HepG2 (cell line): ENCODE results near the gene UGCG. TPM values are rescaled to one million over a fixed set of nuclear protein-coding genes. Genes with fewer than 3 reads are reported as not detected.

Experiments
- ATAC-seq: fragments of 200-7000 bp; cut with Tn5 transposase; 3 replicates; pipeline ENCODE4 v1.9.1; 2020; ENCODE audit warnings: mild to moderate bottlenecking, moderate library complexity
- Bru-seq: library from RNA; stranded (reverse); fragments of 400-500 nt; gene quantifications from one replicate; lab custom pipeline; 2021; lab: Mats Ljungman, UMichigan
- BruChase-seq, 2 experiments: library from RNA; stranded (reverse); fragments of 400-500 nt; gene quantifications; one replicate each; lab custom pipeline; 2021; lab: Mats Ljungman, UMichigan
- BruUV-seq: library from RNA; stranded (reverse); fragments of 400-500 nt; replicated peaks from 2 replicates; lab custom pipeline; 2021; lab: Mats Ljungman, UMichigan
- CTCF ChIA-PET: fragments of 300-600 bp; formaldehyde crosslinking; extraction: SDS; loops from one replicate; lab custom pipeline; 2021; ENCODE audit warnings: low total read pairs, inconsistent platforms, low intra/inter-chr PET ratio; lab: Yijun Ruan, JAX
- POLR2A ChIA-PET: fragments of 350-600 bp; sonication (Branson Sonifier 250); formaldehyde crosslinking; loops from one replicate; lab custom pipeline; 2020; ENCODE audit warnings: antibody characterized with exemption, inconsistent platforms; lab: Yijun Ruan, JAX
- DNase-seq: peaks from one replicate; pipeline ENCODE4 v3.0.0-alpha.2; 2015; ENCODE audit warnings: low spot score
- FAIRE-seq: peaks from 3 replicates; lab custom pipeline; 2011; peaks lifted over from hg19 to GRCh38; lab: Jason Lieb, UNC
- H2AFZ ChIP-seq: one replicate; pipeline ENCODE4 v1.6.1; 2011; ENCODE audit warnings: low read length, inconsistent platforms
- H3K27ac ChIP-seq: fragments of 300-600 bp; 3 replicates; pipeline ENCODE4 v1.8.0; 2011; ENCODE audit warnings: mixed run types, mild to moderate bottlenecking, mixed read lengths, low read length, inconsistent platforms; ENCODE audit not compliant: insufficient read depth; ENCODE audit errors: extremely low read length
- H3K27me3 ChIP-seq, 2 experiments: fragments of 200-600 bp in 1 of 2; 2 replicates in 1 of 2; 3 replicates in 1 of 2; pipeline versions ENCODE4 v1.6.0 to v1.8.0; 2011; ENCODE audit warnings: low read length in 2 of 2, mild to moderate bottlenecking in 2 of 2, moderate library complexity in 2 of 2, inconsistent platforms in 1 of 2; ENCODE audit not compliant: insufficient read depth in 2 of 2, control insufficient read depth in 1 of 2
- H3K36me3 ChIP-seq, 2 experiments: fragments of 200-600 bp in 1 of 2; replicated peaks in 1 of 2; 2 replicates in 1 of 2; 3 replicates in 1 of 2; pipeline versions ENCODE4 v1.5.1 to v1.8.0; 2011; ENCODE audit warnings: low read length in 2 of 2, inconsistent platforms in 1 of 2; ENCODE audit not compliant: insufficient read depth in 2 of 2, control insufficient read depth in 1 of 2
- H3K4me1 ChIP-seq: 2 replicates; pipeline ENCODE4 v1.5.1; 2012; ENCODE audit warnings: low read length, inconsistent platforms; ENCODE audit not compliant: insufficient read depth
- H3K4me2 ChIP-seq: 2 replicates; pipeline ENCODE4 v1.6.0; 2011; ENCODE audit warnings: low read depth, low read length, inconsistent platforms
- H3K4me3 ChIP-seq, 3 experiments: fragments of 200-600 bp in 1 of 3; sonication (generic), shearing (Covaris generic) in 1 of 3; replicated peaks in 1 of 3; 2 replicates each; pipeline ENCODE4 v1.5.1; 2011 to 2016; ENCODE audit warnings: low read length in 3 of 3, inconsistent platforms in 2 of 3, low read depth in 2 of 3, mild to moderate bottlenecking in 2 of 3, control low read depth in 1 of 3, mixed read lengths in 1 of 3; ENCODE audit not compliant: insufficient read depth in 1 of 3
- H3K79me2 ChIP-seq: one replicate; pipeline ENCODE4 v1.6.1; 2011; ENCODE audit warnings: low read length, inconsistent platforms; ENCODE audit not compliant: insufficient read depth
- H3K9ac ChIP-seq: 2 replicates; pipeline ENCODE4 v1.6.0; 2011; ENCODE audit warnings: mild to moderate bottlenecking, low read depth, low read length, inconsistent platforms; ENCODE audit not compliant: insufficient read depth
- H3K9me3 ChIP-seq: 2 replicates; pipeline ENCODE4 v1.5.1; 2012; ENCODE audit warnings: mild to moderate bottlenecking, low read length
- H4K20me1 ChIP-seq: 2 replicates; pipeline ENCODE4 v1.6.0; 2011; ENCODE audit warnings: inconsistent platforms, mild to moderate bottlenecking, low read length, moderate library complexity; ENCODE audit not compliant: insufficient read depth
- CEBPB ChIP-seq: IDR thresholded peaks from 2 replicates; pipeline ENCODE4 v1.6.1; 2011; ENCODE audit warnings: low read depth, low read length, improper control_type of control experiment, borderline replicate concordance
- HES4 ChIP-seq: sonication (generic); formaldehyde crosslinking; IDR thresholded peaks from 2 replicates; pipeline ENCODE4 v1.9.0; 2021; ENCODE audit warnings: mild to moderate bottlenecking, missing genetic modification reagents, borderline replicate concordance
- HOXA7 ChIP-seq: sonication (generic); formaldehyde crosslinking; IDR thresholded peaks from 2 replicates; pipeline ENCODE4 v1.8.1; 2022; ENCODE audit warnings: mild to moderate bottlenecking, missing genetic modification reagents, moderate library complexity
- JUNB ChIP-seq: sonication (generic); formaldehyde crosslinking; IDR thresholded peaks from 2 replicates; pipeline ENCODE4 v1.8.0; 2022; ENCODE audit warnings: missing genetic modification reagents, mild to moderate bottlenecking, borderline replicate concordance
- KLF6 ChIP-seq: IDR thresholded peaks from 2 replicates; pipeline ENCODE4 v1.8.0; 2016; ENCODE audit warnings: missing biosample characterization, missing genetic modification reagents
- LCORL ChIP-seq, 2 experiments: fragments of 450-650 bp in 1 of 2; sonication (generic) in 1 of 2; formaldehyde crosslinking in 1 of 2; IDR thresholded peaks; 2 replicates each; pipeline versions ENCODE4 v1.5.0 to v1.6.1; 2017 to 2020; ENCODE audit warnings: antibody characterized with exemption in 1 of 2, missing genetic modification reagents in 1 of 2
- NCOA1 ChIP-seq: sonication (generic); formaldehyde crosslinking; IDR thresholded peaks from 2 replicates; pipeline ENCODE4 v1.9.0; 2021; ENCODE audit warnings: missing genetic modification reagents
- PHF8 ChIP-seq: sonication (generic); formaldehyde crosslinking; IDR thresholded peaks from 2 replicates; pipeline ENCODE4 v1.5.0; 2020; ENCODE audit warnings: missing genetic modification reagents
- TBX3 ChIP-seq: fragments of 450-650 bp; IDR thresholded peaks from 2 replicates; pipeline ENCODE4 v1.6.1; 2017; ENCODE audit warnings: antibody characterized with exemption, mild to moderate bottlenecking, inconsistent platforms, borderline replicate concordance
- YEATS4 ChIP-seq: sonication (generic); formaldehyde crosslinking; IDR thresholded peaks from 2 replicates; pipeline ENCODE4 v1.4.0; 2020; ENCODE audit warnings: missing genetic modification reagents, borderline replicate concordance
- ZFP36L2 ChIP-seq: sonication (generic); formaldehyde crosslinking; IDR thresholded peaks from 2 replicates; pipeline ENCODE4 v1.4.0; 2020; ENCODE audit warnings: missing genetic modification reagents
- ZNF205 ChIP-seq: IDR thresholded peaks from 2 replicates; pipeline ENCODE4 v1.6.1; 2018; ENCODE audit warnings: missing biosample characterization, missing genetic modification reagents
- ZNF451 ChIP-seq: sonication (generic); formaldehyde crosslinking; IDR thresholded peaks from 2 replicates; pipeline ENCODE4 v1.5.0; 2020; ENCODE audit warnings: mild to moderate bottlenecking, missing genetic modification reagents
- ZNF773 ChIP-seq: sonication (generic); formaldehyde crosslinking; IDR thresholded peaks from 2 replicates; pipeline ENCODE4 v1.4.0; 2020; ENCODE audit warnings: missing genetic modification reagents, borderline replicate concordance
- ZSCAN29 ChIP-seq: sonication (generic); formaldehyde crosslinking; conservative IDR thresholded peaks from 2 replicates; pipeline ENCODE4 v1.4.0; 2020; ENCODE audit warnings: mild to moderate bottlenecking, missing genetic modification reagents
- WGBS: methylation state at CpG from one replicate; pipeline ENCODE4 v1.1.6; 2017; ENCODE audit warnings: low lambda C conversion rate; 5-methylcytosine and 5-hydroxymethylcytosine counted together
- in situ Hi-C: cut with HindIII; loops from 2 replicates; pipeline ENCODE4 v1.10.0; 2017; ENCODE audit warnings: low pct_unique_long_range_greater_than_20kb; ENCODE audit not compliant: extremely low pct_ligation_motif_present
- intact Hi-C: fragments of 100-400 bp; cut with micrococcal nuclease; formaldehyde crosslinking; loops from one replicate; pipeline ENCODE4 v1.10.0; 2022; ENCODE audit not compliant: unreplicated experiment
- long read RNA-seq, 2 experiments: library from RNA in 1 of 2; library from polyadenylated mRNA in 1 of 2; stranded (forward) in 1 of 2; unstranded in 1 of 2; transcript quantifications; one replicate each; pipeline ENCODE4 v2.0.0, GENCODE V29; 2019 to 2022
- polyA minus RNA-seq, 3 experiments: library from RNA; depleted of rRNA, polyadenylated mRNA; stranded (reverse); fragments of >200 nt; gene quantifications; 2 replicates each; pipeline ENCODE4 v1.2.3, GENCODE V29; 2011; ENCODE audit warnings: low replicate concordance in 1 of 3
- polyA plus RNA-seq, 8 experiments: library from polyadenylated mRNA; depleted of rRNA in 3 of 8; stranded (reverse) in 7 of 8; unstranded in 1 of 8; fragments of >200 nt; fragmentation: Illumina TruSeq in 4 of 8; extraction: Trizol in 4 of 8; gene quantifications; 2 replicates each; pipeline versions ENCODE4 v1.2.1 to v1.2.3, GENCODE V29; 2011 to 2016; ENCODE audit warnings: low read depth in 4 of 8, missing spikeins in 1 of 8, mixed read lengths in 1 of 8; ENCODE audit not compliant: insufficient read depth in 1 of 8
- total RNA-seq, 5 experiments: library from RNA; depleted of rRNA; stranded (reverse); fragments of >200 nt; fragmentation: Illumina TruSeq; extraction: Trizol; gene quantifications; 2 replicates each; pipeline ENCODE4 v1.2.3, GENCODE V29; 2016; ENCODE audit warnings: low read depth in 1 of 5
- TF ChIP-seq, protein P1 (sequence below), 2 experiments: fragments of 450-650 bp in 1 of 2; sonication (generic) in 1 of 2; formaldehyde crosslinking; IDR thresholded peaks; 2 replicates each; pipeline versions ENCODE4 v1.5.0 to v1.8.0; 2020 to 2022; ENCODE audit warnings: mild to moderate bottlenecking in 1 of 2, missing genetic modification reagents in 1 of 2

Gene UGCG
- 9.7 and 13.9 TPM in 2 replicates for total RNA-seq (2016; rRNA removed; fragmentation: Illumina TruSeq; extraction: Trizol)
- total RNA-seq (2016; cell fraction: cytosol; rRNA removed; fragmentation: Illumina TruSeq; extraction: Trizol; ENCODE audit: low read depth) = 1.7 and 3.0 TPM in 2 replicates
- 9.4 and 13.3 TPM in 2 replicates for total RNA-seq (2016; cell fraction: insoluble cytoplasmic fraction; rRNA removed; fragmentation: Illumina TruSeq; extraction: Trizol)
- total RNA-seq (2016; cell fraction: membrane; rRNA removed; fragmentation: Illumina TruSeq; extraction: Trizol) = 5.6 and 7.5 TPM in 2 replicates
- 17.0 and 18.2 TPM in 2 replicates for total RNA-seq (2016; cell fraction: nucleus; rRNA removed; fragmentation: Illumina TruSeq; extraction: Trizol)
- 8.1 and 10.5 TPM in 2 replicates for polyA plus RNA-seq (2011; rRNA removed)
- polyA plus RNA-seq (2011; cell fraction: cytosol; rRNA removed) = 3.9 and 7.2 TPM in 2 replicates
- 3.6 and 4.0 TPM in 2 replicates for polyA plus RNA-seq (2011; cell fraction: nucleus; rRNA removed)
- polyA plus RNA-seq (2012) = 7.5 and 8.2 TPM in 2 replicates
- polyA plus RNA-seq (2016; cell fraction: cytosol; fragmentation: Illumina TruSeq; extraction: Trizol; ENCODE audit: low read depth) = 0.66 and 0.74 TPM in 2 replicates
- polyA plus RNA-seq (2016; cell fraction: insoluble cytoplasmic fraction; fragmentation: Illumina TruSeq; extraction: Trizol; ENCODE audit: low read depth) = 6.2 and 6.3 TPM in 2 replicates
- polyA plus RNA-seq (2016; cell fraction: membrane; fragmentation: Illumina TruSeq; extraction: Trizol; ENCODE audit: low read depth) = 1.9 and 2.5 TPM in 2 replicates
- polyA plus RNA-seq (2016; cell fraction: nucleus; fragmentation: Illumina TruSeq; extraction: Trizol; ENCODE audit: insufficient read depth, low read depth) = 15.4 and 15.5 TPM in 2 replicates
- 6.6 and 14.5 TPM in 2 replicates for polyA minus RNA-seq (2011; rRNA and poly(A)+ RNA removed; ENCODE audit: low replicate concordance)
- polyA minus RNA-seq (2011; cell fraction: cytosol; rRNA and poly(A)+ RNA removed) = 14.6 and 14.9 TPM in 2 replicates
- 15.7 and 19.0 TPM in 2 replicates for polyA minus RNA-seq (2011; cell fraction: nucleus; rRNA and poly(A)+ RNA removed)
- Bru-seq, nascent RNA = percentile 66 among the genes with signal in this experiment
- percentile 81 among the genes with signal in this experiment for BruChase-seq, experiment 1, labeled RNA remaining after a 6-hour chase
- BruChase-seq, experiment 2, labeled RNA remaining after a 2-hour chase = percentile 74 among the genes with signal in this experiment
- long read RNA-seq, experiment 1, full-length matches to known transcripts = 2 of 3 reads
- long read RNA-seq, experiment 1, partial matches to known transcripts = 0 of 3 reads
- long read RNA-seq, experiment 1, other reads (novel, unspliced or antisense) = 1 of 3 reads
- long read RNA-seq, experiment 2, full-length matches to known transcripts = 1 of 14 reads
- long read RNA-seq, experiment 2, partial matches to known transcripts = 13 of 14 reads
- long read RNA-seq, experiment 2, other reads (novel, unspliced or antisense) = 0 of 14 reads

DNA sequence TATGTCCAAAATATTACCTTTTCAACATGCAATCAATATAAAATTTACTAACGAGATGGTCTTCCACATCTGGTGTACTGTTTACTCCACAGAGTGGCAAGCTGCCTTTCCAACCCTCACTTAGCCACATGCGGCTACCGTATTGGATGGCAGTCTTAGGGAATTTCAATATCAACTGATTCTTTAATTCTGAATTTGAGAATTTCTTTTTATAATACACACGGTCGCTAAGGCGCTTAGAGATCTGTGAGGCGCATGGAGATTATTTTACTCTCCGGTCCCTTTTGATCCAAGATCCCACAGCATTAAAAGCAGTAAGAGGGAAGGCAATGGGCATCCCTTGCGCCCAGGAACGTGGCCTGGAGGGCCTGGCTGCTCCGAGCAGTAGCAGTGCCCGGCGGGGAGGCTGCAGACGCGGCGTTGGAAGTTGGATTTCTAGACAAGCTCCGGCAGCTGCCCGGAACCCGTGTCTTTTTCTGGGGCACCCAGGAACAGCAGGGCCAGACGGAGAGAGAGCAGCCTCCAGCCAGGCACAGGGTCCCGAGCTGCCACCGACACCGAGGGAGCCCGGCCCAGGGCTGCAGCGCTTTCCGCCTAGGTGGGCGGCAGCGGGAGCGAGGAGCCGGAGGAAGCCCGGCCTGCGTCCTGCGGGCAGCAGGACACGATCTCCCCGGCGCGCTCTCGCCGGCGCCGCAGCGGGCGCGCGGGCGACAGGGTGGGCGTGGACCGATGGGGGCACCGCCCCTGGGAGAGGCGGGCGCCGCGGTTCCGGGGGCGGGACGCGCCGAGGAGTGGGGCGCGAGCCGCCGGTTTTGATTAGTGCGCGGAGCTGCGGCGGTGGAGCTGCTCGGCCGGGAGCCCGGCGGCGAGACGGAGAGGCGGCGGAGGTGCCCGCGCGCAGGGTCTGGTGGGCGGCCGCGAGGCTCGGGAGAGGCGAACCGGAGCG lies at the start of gene UGCG:
UGCG (plus strand) TSS at position 819 of the 946 bp plus-strand sequence. CDS start 402 bp downstream, outside the sequence.
- Histone ChIP-seq H3K27ac (peak within 1 kb of the TSS; percentile 72), H4K20me1 (0 out of 2 replicates have a peak, but pooled peaks cover 4% of the 10 kb centered on the region), H3K9ac (peak within 1 kb of the TSS; percentile 73), H2AFZ (peak within 1 kb of the TSS; percentile 71), H3K27me3 (no peaks in the 10 kb centered on the region), H3K79me2 (peaks cover 43% of the 10 kb centered on the region), H3K36me3 (no peaks in the 10 kb centered on the region), H3K4me3 (peak within 1 kb of the TSS; percentile 70 to 91 (median 72)), H3K9me3 (no peaks in the 10 kb centered on the region), H3K4me1 (peaks cover 55% of the 10 kb centered on the region), H3K4me2 (peak within 1 kb of the TSS; percentile 84)
- 0% methylated on average over 8 of the region's 84 CpGs for WGBS
- ChIA-PET CTCF (no interaction called here), POLR2A (interaction anchor here (0.6 to 0.8 kb wide), 3 partner anchors 64 to 219 kb away, joined by 3 to 5 read pairs (median 3); no protein-coding TSS in a partner anchor)
- DNase-seq (peak; percentile 74), FAIRE-seq (no peak), ATAC-seq (peak; percentile 93)
- in situ Hi-C loops (no loop called here), intact Hi-C loops (loop anchor here (5.0 to 10.0 kb wide), 3 partner anchors 176 to 1116 kb away; partner anchors contain the start of genes PTBP3 and ZNF883)
- TSS peak; percentile 66 for BruUV-seq
- TF ChIP-seq YEATS4 (CRISPR knock-in tag) (peak; percentile 78; the same call in 1 of the 2 replicates), ZNF205 (CRISPR knock-in tag) (peak; percentile 57; the same call in 1 of the 2 replicates), JUNB (CRISPR knock-in tag) (no peak), NCOA1 (CRISPR knock-in tag) (no peak), ZNF773 (CRISPR knock-in tag) (peak; percentile 42; the same call in 1 of the 2 replicates), ZNF451 (CRISPR knock-in tag) (peak; percentile 42; the same call in 1 of the 2 replicates), TBX3 (no peak), ZSCAN29 (CRISPR knock-in tag) (0 out of 2 replicates have a peak, but pooled peaks have one; percentile 14), ZFP36L2 (CRISPR knock-in tag) (no peak), CEBPB (no peak), PHF8 (CRISPR knock-in tag) (peak; percentile 84), KLF6 (CRISPR knock-in tag) (peak; percentile 35; the same call in 1 of the 2 replicates), HOXA7 (CRISPR knock-in tag) (no peak), LCORL (IDR thresholded peaks at IDR 0.05) (no peak), LCORL (CRISPR knock-in tag; IDR thresholded peaks at IDR 0.05) (no peak), HES4 (CRISPR knock-in tag) (no peak; the same call in 1 of the 2 replicates)
- TF ChIP-seq, protein P1, sequence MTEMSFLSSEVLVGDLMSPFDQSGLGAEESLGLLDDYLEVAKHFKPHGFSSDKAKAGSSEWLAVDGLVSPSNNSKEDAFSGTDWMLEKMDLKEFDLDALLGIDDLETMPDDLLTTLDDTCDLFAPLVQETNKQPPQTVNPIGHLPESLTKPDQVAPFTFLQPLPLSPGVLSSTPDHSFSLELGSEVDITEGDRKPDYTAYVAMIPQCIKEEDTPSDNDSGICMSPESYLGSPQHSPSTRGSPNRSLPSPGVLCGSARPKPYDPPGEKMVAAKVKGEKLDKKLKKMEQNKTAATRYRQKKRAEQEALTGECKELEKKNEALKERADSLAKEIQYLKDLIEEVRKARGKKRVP (CRISPR knock-in tag; IDR thresholded peaks at IDR 0.05) = 0 out of 4 replicates have a peak, but pooled peaks of 1 of the 2 experiments have one; percentile 16
